Activated T-cell treated with anti-CD3 and anti-CD28 coated beads, Interleukin-2, amount 50 U/mL, for 72 hours (primary cell): Measurements from ENCODE around the gene PPIL1. TPM values are rescaled to one million over a fixed set of nuclear protein-coding genes. Genes with fewer than 3 reads are reported as not detected.

Experiments used
- ATAC-seq, 2 donors: fragments of 150-1000 bp; cut with Tn5 transposase; replicated peaks in 1 of 2; 2 replicates each; pipeline ENCODE4 v1.10.0; 2021; ENCODE audit warnings: moderate library complexity in 2 of 2, mild to moderate bottlenecking in 1 of 2
- DNase-seq, 2 donors: peaks; one replicate each; pipeline ENCODE4 v3.0.0; 2021 to 2022; ENCODE audit warnings: mixed read lengths in 1 of 2
- H3K27ac Mint-ChIP-seq: one replicate; pipeline ENCODE4 v1.8.0; 2022; ENCODE audit warnings: mild to moderate bottlenecking, moderate library complexity, mixed read lengths
- H3K27me3 Mint-ChIP-seq: one replicate; pipeline ENCODE4 v1.8.0; 2022; ENCODE audit warnings: low read depth, mixed read lengths
- H3K36me3 Mint-ChIP-seq, 2 donors: one replicate each; pipeline ENCODE4 v1.8.0; 2022; ENCODE audit warnings: mixed read lengths in 2 of 2, mild to moderate bottlenecking in 1 of 2; ENCODE audit not compliant: insufficient read depth in 2 of 2
- H3K4me1 Mint-ChIP-seq: one replicate; pipeline ENCODE4 v1.8.0; 2022; ENCODE audit warnings: low read depth, mixed read lengths
- H3K4me3 Mint-ChIP-seq, 2 donors: one replicate each; pipeline ENCODE4 v1.8.0; 2022; ENCODE audit warnings: mild to moderate bottlenecking in 2 of 2, mixed read lengths in 2 of 2, moderate library complexity in 2 of 2
- H3K9me3 Mint-ChIP-seq, 2 donors: one replicate each; pipeline ENCODE4 v1.8.0; 2022; ENCODE audit warnings: mixed read lengths in 2 of 2
- total RNA-seq, 2 donors: library from RNA; stranded (reverse); gene quantifications; one replicate each; pipeline ENCODE4 v1.2.3, GENCODE V29; 2022

PPIL1 gene
- total RNA-seq, 2 donors from 2014 or later = 32.6 to 43.0 TPM

DNA sequence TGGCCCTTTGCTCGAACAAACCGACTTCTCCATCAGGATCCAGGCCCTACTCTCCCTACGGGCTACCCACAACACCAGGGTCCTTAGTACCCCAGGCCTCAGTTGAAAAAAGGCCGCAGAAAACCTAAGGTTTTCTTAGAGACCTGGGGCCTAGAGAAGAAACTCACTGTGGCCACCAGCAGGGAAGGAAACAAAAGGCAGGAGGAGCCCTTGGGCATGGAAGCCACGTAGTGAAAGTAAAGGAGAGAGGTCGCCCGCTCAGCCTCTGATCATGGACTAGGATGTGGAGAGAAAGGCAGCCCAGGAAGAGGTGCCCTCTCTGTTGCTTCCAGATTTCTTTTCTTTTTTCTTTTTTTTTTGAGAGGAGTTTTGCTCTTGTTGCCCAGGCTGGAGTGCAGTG is 66.9 kb downstream of the PPIL1 start:
- Mint-ChIP-seq H3K27ac (no peak overlapping the region), H3K4me3 (no peak overlapping the region)

DNA sequence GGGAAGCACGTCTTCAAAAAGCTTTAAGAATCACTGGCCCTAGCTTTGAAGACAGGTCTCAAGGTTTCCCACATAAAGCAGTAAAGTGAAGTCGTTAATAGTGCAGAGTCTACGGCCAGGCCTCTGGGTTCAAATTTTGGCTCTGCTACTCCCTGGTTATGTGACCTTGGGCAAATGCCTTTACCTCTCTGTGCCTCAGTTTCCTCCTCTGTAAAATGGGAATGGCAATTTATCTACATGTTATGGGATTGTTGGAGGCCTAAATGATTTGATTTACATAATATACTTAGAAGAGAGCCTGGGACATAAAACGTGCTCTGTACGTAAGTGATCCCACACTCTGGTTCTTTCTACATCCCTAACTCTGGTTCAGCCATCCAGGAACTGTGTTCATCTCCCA is 67.5 kb downstream of the PPIL1 start:
- Mint-ChIP-seq H3K4me3 (no peak overlapping the region), H3K9me3 (no peaks in the 10 kb centered on the region), H3K27me3 (peaks cover 12% of the 10 kb centered on the region), H3K27ac (no peak overlapping the region), H3K36me3 (no peaks in the 10 kb centered on the region), H3K4me1 (no peaks in the 10 kb centered on the region)
- ATAC-seq = no peak
- DNase-seq = no peak

More for the DNA sequence above, 66.9 kb downstream of the PPIL1 start:
- Mint-ChIP-seq H3K27me3 (peaks cover 12% of the 10 kb centered on the region), H3K4me1 (no peaks in the 10 kb centered on the region), H3K36me3 (no peaks in the 10 kb centered on the region), H3K9me3 (no peaks in the 10 kb centered on the region)
- ATAC-seq (no peak), DNase-seq (no peak)

DNA sequence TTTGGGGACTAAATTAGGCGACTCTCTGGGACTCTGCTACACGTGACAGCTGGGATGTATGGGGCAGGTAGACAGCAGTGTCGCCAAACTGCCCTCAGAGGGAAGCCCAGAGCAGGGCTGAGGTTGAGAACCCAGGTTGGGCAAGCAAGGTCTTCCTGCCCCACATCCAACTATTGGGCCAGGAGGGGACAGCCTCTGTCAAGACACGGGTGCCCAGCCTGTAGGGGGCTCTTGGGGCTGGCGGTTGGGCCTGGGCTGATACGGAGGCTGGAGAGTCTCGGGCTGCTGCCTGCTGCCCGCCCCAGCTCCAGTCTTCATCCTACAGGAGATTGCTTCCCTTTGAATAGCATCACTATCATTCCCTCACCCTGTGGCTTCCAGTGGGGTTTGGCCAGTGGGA is 68.7 kb downstream of the PPIL1 start:
- no peak overlapping the region for H3K27ac Mint-ChIP-seq
- no peaks in the 10 kb centered on the region for H3K9me3 Mint-ChIP-seq
- H3K4me3 Mint-ChIP-seq = no peak overlapping the region
- ATAC-seq (no peak), DNase-seq (no peak)
- peaks cover 12% of the 10 kb centered on the region for H3K27me3 Mint-ChIP-seq
- no peaks in the 10 kb centered on the region for H3K4me1 Mint-ChIP-seq
- no peaks in the 10 kb centered on the region for H3K36me3 Mint-ChIP-seq

DNA sequence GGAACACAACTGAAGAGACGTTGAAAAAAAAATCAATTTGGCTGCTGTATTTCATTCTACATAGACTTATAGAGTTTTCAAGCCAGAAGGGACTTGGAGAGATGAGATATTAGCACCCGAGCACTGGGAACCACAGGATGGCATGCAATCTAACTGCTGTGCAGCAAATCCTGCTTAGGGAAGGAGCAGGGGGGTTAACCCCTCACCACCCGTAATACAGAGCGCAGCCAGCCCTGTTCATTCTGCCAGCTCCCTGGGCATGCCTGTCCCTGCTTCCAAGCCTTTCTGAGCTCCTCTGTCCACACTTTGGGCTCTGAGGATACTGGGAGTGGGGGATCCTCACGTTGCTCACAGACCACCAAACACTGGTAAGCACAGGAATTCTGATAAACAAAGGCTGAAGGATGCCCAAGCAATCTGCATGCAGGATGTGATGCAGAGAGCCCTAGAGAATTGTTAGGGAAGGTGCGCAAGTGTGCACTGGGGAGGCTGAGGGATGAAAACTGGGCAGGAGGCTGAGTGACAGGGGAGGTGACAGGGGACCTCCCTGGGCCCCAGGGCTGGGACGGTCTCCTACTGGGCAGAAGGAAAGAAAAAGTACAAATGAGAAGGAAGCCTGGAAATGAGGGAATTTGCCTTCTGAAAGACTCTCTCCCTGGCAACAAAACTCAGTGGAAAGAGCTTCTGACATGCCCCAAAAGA is 69.4 kb downstream of the PPIL1 start:
- H3K27ac Mint-ChIP-seq = no peak overlapping the region
- H3K9me3 Mint-ChIP-seq = no peaks in the 10 kb centered on the region
- no peaks in the 10 kb centered on the region for H3K4me1 Mint-ChIP-seq
- ATAC-seq (no peak), DNase-seq (no peak)
- peaks cover 12% of the 10 kb centered on the region for H3K27me3 Mint-ChIP-seq
- H3K4me3 Mint-ChIP-seq = no peak overlapping the region
- H3K36me3 Mint-ChIP-seq = no peaks in the 10 kb centered on the region

Other genes starting within 250 kb of the PPIL1 start
- 10 to 100 TPM; 59.9 to 60.4 TPM for gene CDKN1A, start 196.1 kb downstream of the PPIL1 start, total RNA-seq
- gene RAB44, start 177.0 kb downstream of the PPIL1 start, total RNA-seq = under 1 TPM; 0.05 to 0.09 TPM
- 1 to 10 TPM in 1 of 2 donors, under 1 TPM in 1; 0.48 to 2.6 TPM for gene CPNE5, start 35.4 kb downstream of the PPIL1 start, total RNA-seq
- gene C6orf89, start 11.1 kb upstream of the PPIL1 start, total RNA-seq = 10 to 100 TPM; 53.1 to 54.6 TPM
- 1 to 10 TPM in 1 of 2 donors, under 1 TPM in 1; 0.14 to 4.2 TPM for gene PI16, start 79.9 kb upstream of the PPIL1 start, total RNA-seq
- gene MTCH1, start 111.4 kb upstream of the PPIL1 start, total RNA-seq = 100 to 1,000 TPM; 116 to 149 TPM
- 1 to 10 TPM; 1.4 to 3.2 TPM for gene FGD2, start 130.9 kb upstream of the PPIL1 start, total RNA-seq